GM12878 (cell line): ENCODE data around the gene MS4A6E. TPM values are rescaled to one million over a fixed set of nuclear protein-coding genes. Genes with fewer than 3 reads are reported as not detected.
A peak's percentile ranks its signal among the peaks of the same experiment; 100 is the strongest.

ENCODE experiments used
- CBFB ChIP-seq: IDR thresholded peaks from 2 replicates; pipeline ENCODE4 v1.6.1; 2016; ENCODE audit warnings: antibody characterized with exemption, low read depth
- CBX3 ChIP-seq: fragments of 200-600 bp; sonication (generic); IDR thresholded peaks from 2 replicates; pipeline ENCODE4 v1.6.1; 2016; ENCODE audit warnings: low read depth, borderline replicate concordance
- FOS ChIP-seq: IDR thresholded peaks from 3 replicates; pipeline ENCODE4 v1.6.1; 2011; ENCODE audit warnings: borderline replicate concordance; ENCODE audit not compliant: insufficient read length; ENCODE audit errors: extremely low read depth
- HCFC1 ChIP-seq: fragments of 150-350 bp; IDR thresholded peaks from 2 replicates; pipeline ENCODE4 v1.6.1; 2014; ENCODE audit warnings: low read length
- HDAC2 ChIP-seq: fragments of 200-600 bp; sonication (generic); IDR thresholded peaks from 2 replicates; pipeline ENCODE4 v1.6.1; 2017
- HDGF ChIP-seq: fragments of 450-650 bp; IDR thresholded peaks from 2 replicates; pipeline ENCODE4 v1.6.1; 2016; ENCODE audit warnings: antibody characterized with exemption
- IKZF2 ChIP-seq, 2 experiments: fragments of 450-650 bp; IDR thresholded peaks; 2 replicates each; pipeline ENCODE4 v1.6.1; 2017; ENCODE audit warnings: mild to moderate bottlenecking in 2 of 2, moderate library complexity in 2 of 2
- JUNB ChIP-seq: IDR thresholded peaks from 2 replicates; pipeline ENCODE4 v1.6.1; 2016; ENCODE audit warnings: antibody characterized with exemption, mild to moderate bottlenecking
- NFYB ChIP-seq: IDR thresholded peaks from 2 replicates; pipeline ENCODE4 v1.6.1; 2011; ENCODE audit warnings: low read depth, mild to moderate bottlenecking, low read length, improper control_type of control experiment, moderate library complexity; ENCODE audit not compliant: insufficient read depth
- NR2C2 ChIP-seq: IDR thresholded peaks from 2 replicates; pipeline ENCODE4 v1.6.1; 2011; ENCODE audit warnings: borderline replicate concordance, low read depth; ENCODE audit not compliant: control insufficient read depth, insufficient read length
- NRF1 ChIP-seq: conservative IDR thresholded peaks from 2 replicates; pipeline ENCODE4 v1.6.1; 2011; ENCODE audit warnings: mild to moderate bottlenecking, low read depth, low read length, improper control_type of control experiment
- POLR2A ChIP-seq: IDR thresholded peaks from 2 replicates; pipeline ENCODE4 v1.6.1; 2011; ENCODE audit warnings: low read depth, mild to moderate bottlenecking, low read length
- RCOR1 ChIP-seq: conservative IDR thresholded peaks from 2 replicates; pipeline ENCODE4 v1.6.1; 2012; ENCODE audit warnings: low read depth, low read length, improper control_type of control experiment
- RUNX3 ChIP-seq: IDR thresholded peaks from 2 replicates; pipeline ENCODE4 v1.6.1; 2012; ENCODE audit warnings: low read length, inconsistent platforms
- SREBF1 ChIP-seq: IDR thresholded peaks from 2 replicates; pipeline ENCODE4 v1.6.1; 2012; ENCODE audit warnings: mild to moderate bottlenecking, low read length
- STAT3 ChIP-seq: IDR thresholded peaks from 2 replicates; pipeline ENCODE4 v1.6.1; 2011; ENCODE audit warnings: low read depth, low read length, improper control_type of control experiment
- TAF1 ChIP-seq: IDR thresholded peaks from 2 replicates; pipeline ENCODE4 v1.6.1; 2011; ENCODE audit warnings: mild to moderate bottlenecking, low read depth, low read length, borderline replicate concordance
- ZBTB40 ChIP-seq: fragments of 450-650 bp; IDR thresholded peaks from 2 replicates; pipeline ENCODE4 v1.6.1; 2016; ENCODE audit warnings: mild to moderate bottlenecking, moderate library complexity, borderline replicate concordance
- ZNF622 ChIP-seq: fragments of 450-650 bp; IDR thresholded peaks from 2 replicates; pipeline ENCODE4 v1.6.1; 2017; ENCODE audit warnings: mild to moderate bottlenecking, inconsistent platforms
- polyA plus RNA-seq, 11 experiments: library from polyadenylated mRNA; depleted of rRNA in 4 of 11; unstranded in 6 of 11; stranded (reverse) in 5 of 11; fragments of >200 nt; fragmentation: Nextera tagmentation in 4 of 11; fragmentation: Illumina TruSeq in 1 of 11; extraction: Ambion mirVana in 4 of 11; extraction: Trizol in 1 of 11; gene quantifications; 1 replicate in 1 of 11; 2 replicates in 10 of 11; pipeline versions ENCODE4 v1.2.1 to v1.2.3, GENCODE V29; 2011 to 2016; ENCODE audit warnings: inconsistent platforms in 2 of 11, missing spikeins in 2 of 11, low read depth in 1 of 11
- total RNA-seq, 4 experiments: library from RNA; depleted of rRNA in 3 of 4; stranded (reverse); fragments of >200 nt in 3 of 4; fragmentation: Illumina TruSeq in 1 of 4; extraction: Trizol in 1 of 4; gene quantifications; 2 replicates each; pipeline versions ENCODE4 v1.2.1 to v1.2.3, GENCODE V29; 2013 to 2021
- TF ChIP-seq, protein P1 (sequence below): fragments of 450-650 bp; IDR thresholded peaks from 2 replicates; pipeline ENCODE4 v1.6.1; 2017; ENCODE audit warnings: mild to moderate bottlenecking, moderate library complexity
- TF ChIP-seq, protein P2 (sequence below): fragments of 450-650 bp; IDR thresholded peaks from 2 replicates; pipeline ENCODE4 v1.6.1; 2017; ENCODE audit warnings: mild to moderate bottlenecking, moderate library complexity

Gene MS4A6E
- total and polyA plus RNA-seq, 10 of the 15 experiments (the other 5 are each of a cell fraction or from before 2014, with no cell fraction given), result 0.14 to 0.86 (median 0.47) TPM; not detected in 5

DNA sequence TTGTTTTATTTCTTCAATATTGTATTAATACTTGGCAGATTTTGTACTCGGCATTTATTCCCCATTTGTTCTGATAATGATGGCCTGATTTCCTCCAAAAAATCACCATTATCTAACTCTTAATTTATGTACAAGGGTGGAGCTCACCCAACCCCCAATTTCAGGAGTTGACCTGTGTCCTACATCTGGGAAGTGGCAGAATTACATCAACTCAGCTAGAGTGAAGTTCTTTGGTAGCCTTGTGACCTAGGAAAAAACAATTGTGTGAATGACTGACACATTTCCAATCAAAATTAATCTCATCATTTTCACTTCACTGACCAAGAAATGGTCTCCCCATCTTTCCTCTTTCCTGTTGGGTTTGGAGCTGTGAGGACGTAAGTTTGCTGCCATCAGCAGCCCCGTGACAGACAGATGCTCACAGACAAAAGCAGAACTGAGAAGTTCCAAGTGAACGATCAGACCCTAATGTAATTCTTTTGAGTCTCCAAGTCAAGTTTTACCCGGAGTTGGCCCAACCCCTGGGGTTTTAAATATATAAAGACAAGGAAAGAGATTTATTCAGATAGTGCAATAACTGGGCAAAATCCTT, 16.6 kb upstream of the MS4A6E start (continued):
- TF ChIP-seq, protein P1, sequence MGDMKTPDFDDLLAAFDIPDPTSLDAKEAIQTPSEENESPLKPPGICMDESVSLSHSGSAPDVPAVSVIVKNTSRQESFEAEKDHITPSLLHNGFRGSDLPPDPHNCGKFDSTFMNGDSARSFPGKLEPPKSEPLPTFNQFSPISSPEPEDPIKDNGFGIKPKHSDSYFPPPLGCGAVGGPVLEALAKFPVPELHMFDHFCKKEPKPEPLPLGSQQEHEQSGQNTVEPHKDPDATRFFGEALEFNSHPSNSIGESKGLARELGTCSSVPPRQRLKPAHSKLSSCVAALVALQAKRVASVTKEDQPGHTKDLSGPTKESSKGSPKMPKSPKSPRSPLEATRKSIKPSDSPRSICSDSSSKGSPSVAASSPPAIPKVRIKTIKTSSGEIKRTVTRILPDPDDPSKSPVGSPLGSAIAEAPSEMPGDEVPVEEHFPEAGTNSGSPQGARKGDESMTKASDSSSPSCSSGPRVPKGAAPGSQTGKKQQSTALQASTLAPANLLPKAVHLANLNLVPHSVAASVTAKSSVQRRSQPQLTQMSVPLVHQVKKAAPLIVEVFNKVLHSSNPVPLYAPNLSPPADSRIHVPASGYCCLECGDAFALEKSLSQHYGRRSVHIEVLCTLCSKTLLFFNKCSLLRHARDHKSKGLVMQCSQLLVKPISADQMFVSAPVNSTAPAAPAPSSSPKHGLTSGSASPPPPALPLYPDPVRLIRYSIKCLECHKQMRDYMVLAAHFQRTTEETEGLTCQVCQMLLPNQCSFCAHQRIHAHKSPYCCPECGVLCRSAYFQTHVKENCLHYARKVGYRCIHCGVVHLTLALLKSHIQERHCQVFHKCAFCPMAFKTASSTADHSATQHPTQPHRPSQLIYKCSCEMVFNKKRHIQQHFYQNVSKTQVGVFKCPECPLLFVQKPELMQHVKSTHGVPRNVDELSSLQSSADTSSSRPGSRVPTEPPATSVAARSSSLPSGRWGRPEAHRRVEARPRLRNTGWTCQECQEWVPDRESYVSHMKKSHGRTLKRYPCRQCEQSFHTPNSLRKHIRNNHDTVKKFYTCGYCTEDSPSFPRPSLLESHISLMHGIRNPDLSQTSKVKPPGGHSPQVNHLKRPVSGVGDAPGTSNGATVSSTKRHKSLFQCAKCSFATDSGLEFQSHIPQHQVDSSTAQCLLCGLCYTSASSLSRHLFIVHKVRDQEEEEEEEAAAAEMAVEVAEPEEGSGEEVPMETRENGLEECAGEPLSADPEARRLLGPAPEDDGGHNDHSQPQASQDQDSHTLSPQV, result no peak
- TF ChIP-seq STAT3, result no peak
- no peak for TF ChIP-seq NFYB
- TF ChIP-seq ZBTB40, result no peak; the same call in 1 of the 2 replicates
- no peak for TF ChIP-seq NRF1
- no peak for TF ChIP-seq SREBF1
- peak; percentile 97 to 99 for TF ChIP-seq IKZF2 (IDR thresholded peaks at IDR 0.05)
- no peak for TF ChIP-seq HDGF
- TF ChIP-seq JUNB, result peak; percentile 42; the same call in 1 of the 2 replicates
- TF ChIP-seq CBX3, result no peak
- TF ChIP-seq HCFC1, result no peak
- TF ChIP-seq POLR2A, result no peak
- TF ChIP-seq ZNF622, result no peak
- TF ChIP-seq, protein P2, sequence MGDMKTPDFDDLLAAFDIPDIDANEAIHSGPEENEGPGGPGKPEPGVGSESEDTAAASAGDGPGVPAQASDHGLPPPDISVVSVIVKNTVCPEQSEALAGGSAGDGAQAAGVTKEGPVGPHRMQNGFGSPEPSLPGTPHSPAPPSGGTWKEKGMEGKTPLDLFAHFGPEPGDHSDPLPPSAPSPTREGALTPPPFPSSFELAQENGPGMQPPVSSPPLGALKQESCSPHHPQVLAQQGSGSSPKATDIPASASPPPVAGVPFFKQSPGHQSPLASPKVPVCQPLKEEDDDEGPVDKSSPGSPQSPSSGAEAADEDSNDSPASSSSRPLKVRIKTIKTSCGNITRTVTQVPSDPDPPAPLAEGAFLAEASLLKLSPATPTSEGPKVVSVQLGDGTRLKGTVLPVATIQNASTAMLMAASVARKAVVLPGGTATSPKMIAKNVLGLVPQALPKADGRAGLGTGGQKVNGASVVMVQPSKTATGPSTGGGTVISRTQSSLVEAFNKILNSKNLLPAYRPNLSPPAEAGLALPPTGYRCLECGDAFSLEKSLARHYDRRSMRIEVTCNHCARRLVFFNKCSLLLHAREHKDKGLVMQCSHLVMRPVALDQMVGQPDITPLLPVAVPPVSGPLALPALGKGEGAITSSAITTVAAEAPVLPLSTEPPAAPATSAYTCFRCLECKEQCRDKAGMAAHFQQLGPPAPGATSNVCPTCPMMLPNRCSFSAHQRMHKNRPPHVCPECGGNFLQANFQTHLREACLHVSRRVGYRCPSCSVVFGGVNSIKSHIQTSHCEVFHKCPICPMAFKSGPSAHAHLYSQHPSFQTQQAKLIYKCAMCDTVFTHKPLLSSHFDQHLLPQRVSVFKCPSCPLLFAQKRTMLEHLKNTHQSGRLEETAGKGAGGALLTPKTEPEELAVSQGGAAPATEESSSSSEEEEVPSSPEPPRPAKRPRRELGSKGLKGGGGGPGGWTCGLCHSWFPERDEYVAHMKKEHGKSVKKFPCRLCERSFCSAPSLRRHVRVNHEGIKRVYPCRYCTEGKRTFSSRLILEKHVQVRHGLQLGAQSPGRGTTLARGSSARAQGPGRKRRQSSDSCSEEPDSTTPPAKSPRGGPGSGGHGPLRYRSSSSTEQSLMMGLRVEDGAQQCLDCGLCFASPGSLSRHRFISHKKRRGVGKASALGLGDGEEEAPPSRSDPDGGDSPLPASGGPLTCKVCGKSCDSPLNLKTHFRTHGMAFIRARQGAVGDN, result peak; percentile 36; the same call in 1 of the 2 replicates
- TF ChIP-seq RCOR1, result no peak
- peak; percentile 20; the same call in 1 of the 2 replicates for TF ChIP-seq RUNX3
- no peak for TF ChIP-seq NR2C2
- TF ChIP-seq HDAC2, result no peak
- no peak for TF ChIP-seq TAF1
- TF ChIP-seq FOS, result no peak
- no peak for TF ChIP-seq CBFB
